IPS-18c (cell line): ENCODE results near the gene GRB10.

Experiments
- H3K4me3 ChIP-seq: 2 replicates; pipeline ENCODE4 v1.7.0; 2013; ENCODE audit warnings: low read depth, mild to moderate bottlenecking, low read length, moderate library complexity; ENCODE audit not compliant: insufficient read depth
- H3K9me3 ChIP-seq: one replicate; pipeline ENCODE4 v1.6.1; 2013; ENCODE audit warnings: mild to moderate bottlenecking, low read length, moderate library complexity; ENCODE audit not compliant: control insufficient read depth, insufficient read depth

GRB10 gene

GRCh38 chr7:50693455-50694130, 89.1 kb downstream of the GRB10 start:
- no peaks in the 10 kb centered on the region for H3K9me3 ChIP-seq
- H3K4me3 ChIP-seq = no peak overlapping the region

- H3K9me3 ChIP-seq = no peaks in the 10 kb centered on the region
- H3K4me3 ChIP-seq = no peak overlapping the region
Observed at GRCh38 chr7:50690541-50691011, 92.1 kb downstream of the GRB10 start.

- Histone ChIP-seq H3K4me3 (no peak overlapping the region), H3K9me3 (no peaks in the 10 kb centered on the region)
Observed at GRCh38 chr7:50688226-50688590, 94.5 kb downstream of the GRB10 start.

GRCh38 chr7:50687575-50688225, 95.0 kb downstream of the GRB10 start:
- Histone ChIP-seq H3K4me3 (no peak overlapping the region), H3K9me3 (no peaks in the 10 kb centered on the region)

- Histone ChIP-seq H3K4me3 (no peak overlapping the region), H3K9me3 (no peaks in the 10 kb centered on the region)
Observed at GRCh38 chr7:50687096-50687495, 95.6 kb downstream of the GRB10 start.

- H3K9me3 ChIP-seq = no peaks in the 10 kb centered on the region
- no peak overlapping the region for H3K4me3 ChIP-seq
Observed at GRCh38 chr7:50685135-50686065, 97.3 kb downstream of the GRB10 start.

- no peaks in the 10 kb centered on the region for H3K9me3 ChIP-seq
Observed at GRCh38 chr7:50684713-50685075, 98.0 kb downstream of the GRB10 start.

GRCh38 chr7:50684011-50684712, 98.5 kb downstream of the GRB10 start:
- Histone ChIP-seq H3K4me3 (no peak overlapping the region), H3K9me3 (no peaks in the 10 kb centered on the region)

More at GRCh38 chr7:50684713-50685075, 98.0 kb downstream of the GRB10 start:
- no peak overlapping the region for H3K4me3 ChIP-seq

- H3K4me3 ChIP-seq = no peak overlapping the region
- no peaks in the 10 kb centered on the region for H3K9me3 ChIP-seq
Observed at GRCh38 chr7:50682573-50682972, 100.1 kb downstream of the GRB10 start.

GRCh38 chr7:50682079-50682478, 100.6 kb downstream of the GRB10 start:
- no peak overlapping the region for H3K4me3 ChIP-seq
- no peaks in the 10 kb centered on the region for H3K9me3 ChIP-seq

- H3K4me3 ChIP-seq = no peak overlapping the region
Observed at GRCh38 chr7:50681432-50682045, 101.2 kb downstream of the GRB10 start.

GRCh38 chr7:50679218-50680007, 103.3 kb downstream of the GRB10 start:
- Histone ChIP-seq H3K4me3 (no peak overlapping the region), H3K9me3 (no peaks in the 10 kb centered on the region)

More at GRCh38 chr7:50681432-50682045, 101.2 kb downstream of the GRB10 start:
- H3K9me3 ChIP-seq = no peaks in the 10 kb centered on the region

GRCh38 chr7:50678586-50678985, 104.1 kb downstream of the GRB10 start:
- H3K4me3 ChIP-seq = no peak overlapping the region

GRCh38 chr7:50677638-50677996, 105.1 kb downstream of the GRB10 start:
- no peaks in the 10 kb centered on the region for H3K9me3 ChIP-seq
- H3K4me3 ChIP-seq = no peak overlapping the region

More at GRCh38 chr7:50678586-50678985, 104.1 kb downstream of the GRB10 start:
- no peaks in the 10 kb centered on the region for H3K9me3 ChIP-seq

GRCh38 chr7:50676740-50677637, 105.7 kb downstream of the GRB10 start:
- no peaks in the 10 kb centered on the region for H3K9me3 ChIP-seq
- H3K4me3 ChIP-seq = no peak overlapping the region
